HG03342 (cell line): ENCODE measurements around the gene TEX2.

Experiments
- ATAC-seq: cut with Tn5 transposase; IDR thresholded peaks from one replicate; pipeline ENCODE4 v1.9.1; 2021; ENCODE audit warnings: mild to moderate bottlenecking, moderate library complexity; ENCODE audit not compliant: unreplicated experiment

Gene TEX2

GRCh38 chr17:64263000-64263766, at the start of gene TEX2:
TEX2 (minus strand) TSS chr17:64263260; CDS start chr17:64214217, 49,043 bp downstream.
- peak; percentile 88 for ATAC-seq

GRCh38 chr17:64309710-64310109, 46.6 kb upstream of the TEX2 start:
- no peak for ATAC-seq

- ATAC-seq = no peak
Observed at GRCh38 chr17:64309021-64309420, 46.0 kb upstream of the TEX2 start.

GRCh38 chr17:64306850-64307463, 43.9 kb upstream of the TEX2 start:
- no peak for ATAC-seq

GRCh38 chr17:64304551-64304950, 41.5 kb upstream of the TEX2 start:
- ATAC-seq = no peak

GRCh38 chr17:64300699-64300965, 37.6 kb upstream of the TEX2 start:
- no peak for ATAC-seq

- ATAC-seq = no peak
Observed at GRCh38 chr17:64297467-64298088, 34.5 kb upstream of the TEX2 start.

GRCh38 chr17:64296246-64296645, 33.2 kb upstream of the TEX2 start:
- no peak for ATAC-seq

- no peak for ATAC-seq
Observed at GRCh38 chr17:64295146-64295545, 32.1 kb upstream of the TEX2 start.

- ATAC-seq = no peak
Observed at GRCh38 chr17:64291268-64291851, 28.3 kb upstream of the TEX2 start.

- ATAC-seq = no peak
Observed at GRCh38 chr17:64289741-64290141, 26.7 kb upstream of the TEX2 start.

- ATAC-seq = no peak
Observed at GRCh38 chr17:64282753-64283080, 19.7 kb upstream of the TEX2 start.

- ATAC-seq = no peak
Observed at GRCh38 chr17:64281962-64282752, 19.1 kb upstream of the TEX2 start.

GRCh38 chr17:64278614-64279013, 15.6 kb upstream of the TEX2 start:
- no peak for ATAC-seq

GRCh38 chr17:64277831-64278562, 14.9 kb upstream of the TEX2 start:
- ATAC-seq = no peak

GRCh38 chr17:64276961-64277505, 14.0 kb upstream of the TEX2 start:
- no peak for ATAC-seq

- ATAC-seq = no peak
Observed at GRCh38 chr17:64275016-64275415, 12.0 kb upstream of the TEX2 start.

GRCh38 chr17:64273006-64273405, 9.9 kb upstream of the TEX2 start:
- ATAC-seq = no peak

GRCh38 chr17:64270885-64271284, 7.8 kb upstream of the TEX2 start:
- ATAC-seq = peak; percentile 57
